Heart left ventricle (tissue), 16 donors: ENCODE measurements around the gene PDGFD. TPM values are rescaled to one million over a fixed set of nuclear protein-coding genes. Genes with fewer than 3 reads are reported as not detected.

Experiments used
- ATAC-seq, 4 donors: fragments of 200-7000 bp; cut with Tn5 transposase; one replicate each; pipeline ENCODE4 v1.9.1; 2020 to 2022; ENCODE audit warnings: moderate library complexity in 4 of 4, mild to moderate bottlenecking in 3 of 4, moderate number of reproducible peaks in 1 of 4
- DNase-seq, 5 donors: peaks; one replicate each; pipeline ENCODE4 v3.0.0-alpha.2; 2020
- H3K27ac ChIP-seq, 12 donors: fragments of 200-600 bp; sonication (generic) in 4 of 12; one replicate each; pipeline versions ENCODE4 v1.5.0 to v1.8.0; 2016 to 2022; ENCODE audit warnings: mild to moderate bottlenecking in 2 of 12
- H3K27me3 ChIP-seq, 9 donors: fragments of 200-600 bp; sonication (generic) in 2 of 9; one replicate each; pipeline versions ENCODE4 v1.5.1 to v1.8.0; 2016 to 2022; ENCODE audit warnings: mild to moderate bottlenecking in 3 of 9
- H3K36me3 ChIP-seq, 9 donors: fragments of 200-600 bp; sonication (generic) in 2 of 9; one replicate each; pipeline versions ENCODE4 v1.5.0 to v1.8.0; 2018 to 2022; ENCODE audit warnings: mild to moderate bottlenecking in 2 of 9
- H3K4me1 ChIP-seq, 12 donors: fragments of 200-600 bp; sonication (generic) in 4 of 12; one replicate each; pipeline versions ENCODE4 v1.5.0 to v1.8.0; 2016 to 2022; ENCODE audit warnings: mild to moderate bottlenecking in 3 of 12
- H3K4me3 ChIP-seq, 12 donors: fragments of 200-600 bp; sonication (generic) in 4 of 12; one replicate each; pipeline versions ENCODE4 v1.5.0 to v1.8.0; 2017 to 2022; ENCODE audit warnings: mild to moderate bottlenecking in 9 of 12, moderate library complexity in 4 of 12
- H3K9me3 ChIP-seq, 12 donors: fragments of 200-600 bp; sonication (generic) in 4 of 12; one replicate each; pipeline versions ENCODE4 v1.5.0 to v1.8.0; 2016 to 2022; ENCODE audit warnings: mild to moderate bottlenecking in 1 of 12
- CTCF ChIP-seq, 12 donors: fragments of 200-600 bp; sonication (generic) in 4 of 12; IDR thresholded peaks; one replicate each; pipeline versions ENCODE4 v1.5.0 to v1.8.0; 2018 to 2022; ENCODE audit warnings: antibody characterized with exemption in 12 of 12, mild to moderate bottlenecking in 5 of 12
- POLR2A ChIP-seq, 2 donors: fragments of 450-650 bp; IDR thresholded peaks; one replicate each; pipeline ENCODE4 v1.6.1; 2017; ENCODE audit warnings: antibody characterized with exemption in 2 of 2, mild to moderate bottlenecking in 2 of 2, moderate library complexity in 2 of 2
- WGBS, 4 donors: extraction: QIAGEN DNeasy Blood & Tissue Kit in 2 of 4; methylation state at CpG; one replicate each; pipeline versions ENCODE4 v1.1.5 to v1.1.7; 2013 to 2018; 5-methylcytosine and 5-hydroxymethylcytosine counted together
- intact Hi-C, 10 donors: fragments of 100-400 bp; cut with DNase I; formaldehyde crosslinking; loops; one replicate each; pipeline versions ENCODE4 v1.11.1 to v1.14.2; 2022
- polyA plus RNA-seq, 2 donors: library from polyadenylated mRNA; stranded (reverse); fragments of 200-250 nt; gene quantifications; one replicate each; pipeline ENCODE4 v1.2.3, GENCODE V29; 2013
- total RNA-seq, 9 donors: library from RNA; depleted of rRNA in 2 of 9; stranded (reverse); fragments of >200 nt in 2 of 9; fragmentation: NEBNext Ultra II Directional in 3 of 9; extraction: Animal tissue kit (Norgen Biotek cat#: 25700) in 3 of 9; gene quantifications; one replicate each; pipeline versions ENCODE4 v1.1.0 to v1.2.4, GENCODE V29; 2016 to 2023
- donor health status: ischemic (EF 13 %, LVEDD 7.1; RV severe dilation, severe dysfunction).
- donor health status: healthy with polysubstance abuse.
- donor health status: DM: no; HTN: yes; CAD: no.
- donor health status: DM: no; HTN: no; CAD: no.
- donor health status: ischemic (EF 25% LVEDD 6.9; RV normal size, moderate dysfunction).
- donor health status: ischemic (EF 25% LVEDD 5.7; RV mildly dilated, moderate dysfunction).
- donor health status: healthy.
- donor health status: DM: yes; HTN: yes; CAD: no.
- donor health status: ischemic (EF 35%, LVEDD 5.7; RV mildly dilated, moderate dysfunction).
- donor health status: nonischemic (EF 11% LVEDD 7.7; RV severe dilation, severe dysfunction).
- donor health status: DM: yes; HTN: yes; CAD: no.
- donor health status: PGD.
- donor health status: ischemic (EF 29% LVEDD 5.4; RV normal size, mild dysfunction).
- donor health status: nonischemic (EF 23%, LVEDD 6.1; RV moderate dilation, normal function).

The PDGFD gene
- total and polyA plus RNA-seq, 11 donors, result 3.6 to 24.6 (median 15.3) TPM

DNA sequence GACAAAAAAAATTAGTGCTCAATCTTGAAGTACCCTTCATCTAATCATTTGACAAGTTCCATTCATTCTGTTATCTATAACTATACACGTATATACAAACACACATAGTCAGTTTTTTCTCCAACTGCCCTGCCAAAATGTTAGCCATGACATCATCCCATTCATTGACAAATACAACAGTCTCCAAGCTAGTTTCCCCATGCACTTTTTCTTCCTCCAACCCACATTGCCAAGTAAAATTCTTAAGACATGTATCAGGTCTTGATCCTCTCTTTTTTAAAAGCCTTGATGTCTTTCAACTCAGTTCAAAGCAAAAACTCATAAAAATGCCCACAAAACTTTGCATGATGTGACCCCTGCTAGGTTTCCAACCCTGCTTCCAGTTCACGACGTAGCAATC lies 69.4 kb downstream of the PDGFD start:
- no peaks in the 10 kb centered on the region for H3K27me3 ChIP-seq
- TF ChIP-seq CTCF (IDR thresholded peaks at IDR 0.05), result no peak
- TF ChIP-seq POLR2A (IDR thresholded peaks at IDR 0.05), result no peak

GRCh38 chr11:104093426-104094280 lies 70.3 kb downstream of the PDGFD start:
- Histone ChIP-seq H3K4me1 (peaks cover 0 to 38% (median 12%) of the 10 kb centered on the region in 12 donors), H3K36me3 (no peaks in the 10 kb centered on the region), H3K4me3 (no peak overlapping the region), H3K27me3 (no peaks in the 10 kb centered on the region), H3K9me3 (no peaks in the 10 kb centered on the region), H3K27ac (no peak overlapping the region)
- intact Hi-C loops, result no loop called here
- WGBS, 4 donors, result 87 to 89% (median 89%) methylated on average over 5 of the region's 5 CpGs
- TF ChIP-seq CTCF (IDR thresholded peaks at IDR 0.05), result no peak
- no peak for TF ChIP-seq POLR2A (IDR thresholded peaks at IDR 0.05)
- DNase-seq (no peak), ATAC-seq (no peak)

More for the DNA sequence above, 69.4 kb downstream of the PDGFD start:
- ATAC-seq (no peak), DNase-seq (no peak)
- Histone ChIP-seq H3K9me3 (no peaks in the 10 kb centered on the region), H3K4me3 (no peak overlapping the region), H3K4me1 (peaks cover 0 to 38% (median 11%) of the 10 kb centered on the region in 12 donors), H3K36me3 (no peaks in the 10 kb centered on the region), H3K27ac (no peak overlapping the region)
- 68 to 73% (median 72%) methylated on average over 3 of the region's 3 CpGs for WGBS, 4 donors
- intact Hi-C loops, result no loop called here

DNA sequence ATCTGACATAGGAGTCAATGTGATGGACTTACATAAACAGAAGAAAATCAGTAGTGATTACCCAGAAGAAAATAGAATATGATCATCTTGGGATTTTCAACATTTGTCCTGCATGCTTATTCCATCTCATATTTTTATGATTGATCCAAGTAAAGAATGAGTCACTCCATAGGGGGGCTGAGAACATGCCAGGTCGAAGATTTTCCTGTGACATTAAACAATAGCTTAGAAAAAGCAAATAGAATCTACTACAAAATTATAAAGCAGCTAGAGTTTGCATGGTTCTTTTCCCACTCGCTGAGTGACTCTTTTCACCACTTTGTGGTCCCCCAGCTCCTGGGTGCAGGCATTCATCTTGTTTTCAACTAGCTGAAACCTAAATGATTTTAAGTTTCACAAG lies 71.2 kb downstream of the PDGFD start:
- Histone ChIP-seq H3K4me1 (peaks cover 0 to 38% (median 12%) of the 10 kb centered on the region in 12 donors), H3K27ac (no peak overlapping the region), H3K36me3 (no peaks in the 10 kb centered on the region), H3K4me3 (no peak overlapping the region), H3K9me3 (no peaks in the 10 kb centered on the region), H3K27me3 (no peaks in the 10 kb centered on the region)
- TF ChIP-seq CTCF (IDR thresholded peaks at IDR 0.05) (no peak), POLR2A (IDR thresholded peaks at IDR 0.05) (no peak)
- ATAC-seq (no peak), DNase-seq (no peak)
- WGBS, 4 donors, result 85 to 92% (median 89%) methylated on average over 2 of the region's 2 CpGs
- intact Hi-C loops, result no loop called here

- no peak for DNase-seq
- TF ChIP-seq POLR2A (IDR thresholded peaks at IDR 0.05) (no peak), CTCF (IDR thresholded peaks at IDR 0.05) (no peak)
- Histone ChIP-seq H3K27me3 (no peaks in the 10 kb centered on the region), H3K4me1 (peaks cover 0 to 33% (median 12%) of the 10 kb centered on the region in 12 donors), H3K4me3 (no peak overlapping the region), H3K9me3 (no peaks in the 10 kb centered on the region), H3K27ac (peak overlapping the region in 5 of 12 donors; percentile 2 to 30 (median 16)), H3K36me3 (no peaks in the 10 kb centered on the region)
- peak in 2 of 4 donors; percentile 61 to 62 for ATAC-seq
- intact Hi-C loops, result no loop called here
- 65 to 70% (median 68%) methylated on average over 4 of the region's 4 CpGs for WGBS, 4 donors
These were observed 72.5 kb downstream of the PDGFD start for GRCh38 chr11:104091281-104092096.
